NCI-H460 (cell line): ENCODE results near the gene PAPSS1. TPM values are rescaled to one million over a fixed set of nuclear protein-coding genes. Genes with fewer than 3 reads are reported as not detected.
"Not testable (repeated sequence)": the region's sequence is repeated elsewhere in the genome, so short reads cannot be mapped to it uniquely, and the experiment has no call there.

Source experiments
- DNase-seq: peaks from one replicate; pipeline ENCODE4 v3.0.0-alpha.2; 2016; ENCODE audit warnings: low read depth; ENCODE audit errors: extremely low read depth
- total RNA-seq: library from RNA; depleted of rRNA; stranded (reverse); fragments of >200 nt; shearing (Covaris generic); gene quantifications from 2 replicates; pipeline ENCODE4 v1.2.3, GENCODE V29; 2014

Gene PAPSS1
- total RNA-seq, 1 experiment from 2014 or later: 17.2 TPM

DNA sequence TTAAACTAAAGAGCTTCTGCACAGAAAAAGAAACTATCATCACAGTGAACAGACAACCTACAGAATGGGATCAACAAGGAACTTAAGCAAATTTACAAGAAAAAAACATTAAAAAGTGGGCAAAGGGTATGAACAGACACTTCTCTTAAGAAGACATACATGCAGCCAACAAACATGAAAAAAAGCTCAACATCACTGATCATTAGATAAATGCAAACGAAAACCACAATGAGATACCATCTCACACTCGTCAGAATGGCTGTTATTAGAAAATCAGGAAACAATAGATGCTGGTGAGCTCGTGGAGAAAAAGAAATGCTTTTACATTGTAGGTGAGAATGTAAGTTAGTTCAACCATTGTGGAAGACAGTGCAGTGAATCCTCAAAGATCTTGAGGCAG is 27.8 kb downstream of the PAPSS1 start:
- no peak for DNase-seq

DNA sequence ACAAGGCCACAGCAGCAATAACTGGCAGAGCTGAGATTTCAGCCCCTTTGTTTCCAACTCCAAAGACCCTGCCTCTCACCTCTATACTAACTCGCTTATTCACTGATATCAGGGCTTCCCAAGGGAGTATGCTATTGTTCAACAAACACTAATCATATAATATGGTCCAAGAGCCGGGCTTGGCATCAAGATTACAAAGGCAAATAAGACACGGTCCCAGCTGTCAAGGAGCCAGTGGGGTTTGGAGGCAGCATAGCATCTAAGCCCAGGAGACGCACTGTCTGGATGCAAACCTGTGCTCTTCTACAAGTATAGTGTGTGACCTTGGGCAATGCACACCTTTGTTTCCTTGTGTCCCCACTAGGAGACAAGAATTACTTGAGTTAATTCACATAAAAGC is 28.7 kb downstream of the PAPSS1 start:
- DNase-seq: no peak

DNA sequence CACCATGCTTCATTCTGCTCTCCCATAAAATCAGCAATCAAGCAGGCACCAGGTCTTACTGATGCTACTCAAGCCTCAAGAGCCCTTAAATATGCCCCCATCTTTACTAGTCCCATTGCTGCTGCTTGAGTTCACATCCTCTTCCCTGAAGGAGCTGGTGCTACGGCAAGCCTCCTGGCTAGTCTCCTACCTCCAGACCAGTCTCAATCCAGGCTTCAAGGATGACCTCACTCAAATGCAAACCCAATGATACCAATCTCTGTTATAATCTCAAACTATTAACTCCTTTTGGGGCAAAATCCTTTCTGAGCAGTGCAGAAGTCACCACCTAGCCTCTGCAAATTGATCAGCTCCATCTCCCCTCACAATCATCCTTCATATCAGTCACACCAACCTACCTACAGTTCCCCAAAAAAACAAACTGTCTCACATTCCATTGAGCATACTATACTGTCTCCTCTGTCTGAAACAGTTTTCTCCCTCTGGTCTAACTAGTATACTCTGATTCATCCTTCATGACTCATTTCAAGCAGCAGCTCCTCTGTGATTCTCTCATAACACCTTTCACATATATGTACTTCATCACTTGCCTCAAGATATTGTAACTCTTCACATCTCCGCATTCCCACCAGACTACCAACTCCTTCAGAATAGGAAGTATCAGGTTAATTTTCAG is 30.0 kb downstream of the PAPSS1 start:
- no peak for DNase-seq

- DNase-seq: no peak
Observed at GRCh38 chr4:107688421-107688820, 31.6 kb downstream of the PAPSS1 start.

DNA sequence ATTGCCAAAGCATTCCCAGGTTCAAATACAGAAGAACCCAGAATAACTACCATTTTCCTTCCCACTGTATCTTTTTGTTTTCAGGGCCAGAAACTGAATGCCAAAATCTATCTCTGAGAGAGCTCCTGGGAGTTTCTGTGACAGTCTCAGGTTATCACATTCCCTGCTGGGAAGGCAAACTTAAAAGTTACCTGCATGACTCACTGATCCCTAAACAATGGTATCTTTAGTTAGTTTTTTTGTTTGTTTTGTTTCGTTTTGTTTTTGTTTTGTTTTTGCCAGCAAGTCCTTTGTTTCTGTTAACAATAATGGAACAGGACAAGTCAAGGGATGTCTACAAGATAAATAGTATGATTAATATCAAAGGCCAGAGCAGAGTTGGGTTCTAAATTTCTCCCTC is 34.3 kb downstream of the PAPSS1 start:
- DNase-seq: no peak

DNA sequence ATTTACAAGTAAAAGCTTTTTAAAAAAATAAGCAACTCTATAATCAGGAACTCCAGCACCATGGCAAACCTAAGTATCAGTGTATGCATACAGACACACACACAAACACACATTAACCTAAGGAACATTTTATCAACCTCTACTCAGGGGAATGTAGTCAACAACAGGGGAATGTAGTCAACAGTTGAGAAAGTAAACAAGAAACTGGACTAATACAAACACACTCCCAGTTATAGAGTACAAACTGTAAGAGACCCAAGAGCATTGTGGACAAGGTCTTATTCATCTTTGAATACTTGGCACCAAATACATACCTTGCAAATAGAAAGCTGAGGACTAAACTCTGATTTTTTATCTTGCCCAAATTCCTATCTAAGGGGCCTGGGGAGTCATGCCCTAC is 36.2 kb downstream of the PAPSS1 start:
- DNase-seq: no peak

DNA sequence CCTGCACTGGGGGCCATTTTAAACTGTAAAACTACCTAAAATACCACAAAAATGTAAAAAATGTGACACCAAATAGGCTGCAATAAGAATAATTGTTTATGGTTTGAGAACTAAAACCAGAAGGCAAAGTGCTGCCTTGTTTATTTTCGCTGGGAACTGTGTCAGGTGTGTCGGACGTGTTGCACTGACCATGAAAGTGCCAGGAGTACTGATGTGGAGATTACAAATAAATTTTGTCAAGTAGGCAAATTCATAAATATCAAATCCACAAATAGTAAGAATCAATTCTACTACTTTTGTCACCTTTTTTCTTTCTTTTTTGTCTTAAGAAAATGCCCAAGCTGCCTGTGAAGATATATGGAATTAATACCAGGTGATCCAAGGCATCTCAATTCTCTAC is 37.7 kb downstream of the PAPSS1 start:
- DNase-seq: no peak

DNA sequence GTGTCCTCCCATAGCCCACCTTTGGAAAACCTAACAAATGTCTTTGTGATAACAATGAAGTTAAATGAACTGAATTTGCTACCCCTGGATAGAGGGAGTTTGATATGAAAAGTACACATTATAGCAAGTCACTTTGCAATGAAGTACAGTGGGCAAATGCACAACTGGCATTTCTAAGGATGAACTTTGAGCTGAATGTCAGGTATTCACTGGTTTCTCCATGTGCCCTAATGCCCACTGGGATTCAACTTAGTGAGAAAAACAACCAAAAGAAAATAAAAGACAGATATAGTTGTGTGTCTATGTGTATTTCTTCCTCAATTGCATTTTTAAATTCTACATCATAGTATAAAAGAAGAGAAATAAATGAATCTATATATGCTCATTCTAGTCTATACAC is 51.0 kb downstream of the PAPSS1 start:
- DNase-seq: no peak

DNA sequence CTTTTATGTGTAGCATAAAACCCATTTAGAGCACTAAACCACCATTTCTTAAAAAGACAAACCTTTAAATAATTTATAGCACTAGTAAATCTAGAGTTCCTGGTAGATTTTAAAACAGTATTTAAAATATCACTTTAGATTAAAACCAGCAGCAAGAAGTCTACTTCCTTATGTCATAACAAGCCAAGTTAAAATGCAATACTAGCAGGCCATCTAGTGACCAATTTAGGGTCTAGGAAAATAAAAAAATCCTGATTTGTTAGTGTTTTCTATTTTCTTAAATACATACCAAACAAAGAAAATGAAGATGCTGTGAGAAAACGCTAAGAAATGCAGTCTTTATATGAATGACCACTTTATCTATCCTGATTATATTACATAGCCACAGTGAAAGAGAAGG is 53.9 kb downstream of the PAPSS1 start:
- DNase-seq: no peak

GRCh38 chr4:107665001-107665400 is 55.0 kb downstream of the PAPSS1 start:
- no peak for DNase-seq

GRCh38 chr4:107658400-107659336 is 61.4 kb downstream of the PAPSS1 start:
- no peak for DNase-seq

GRCh38 chr4:107655289-107655688 is 64.7 kb downstream of the PAPSS1 start:
- DNase-seq: no peak

GRCh38 chr4:107654694-107655093 is 65.3 kb downstream of the PAPSS1 start:
- no peak for DNase-seq

DNA sequence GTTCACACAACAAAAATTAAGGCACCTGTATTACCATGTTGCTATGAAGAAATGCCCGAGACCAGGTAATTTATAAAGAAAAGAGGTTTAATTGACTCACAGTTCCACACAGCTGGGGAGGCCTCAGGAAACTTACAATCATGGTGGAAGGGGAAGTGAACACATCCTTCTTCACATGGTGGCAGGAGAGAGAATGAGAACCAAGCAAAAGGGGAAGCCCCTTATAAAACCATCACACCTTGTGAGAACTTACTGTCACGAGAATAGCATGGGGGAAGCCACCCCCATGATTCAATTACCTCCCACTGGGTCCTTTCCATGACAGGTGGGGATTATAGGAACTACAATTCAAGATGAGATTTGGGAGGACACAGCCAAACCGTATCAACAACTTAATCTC is 68.6 kb downstream of the PAPSS1 start:
- DNase-seq: not testable (repeated sequence)

DNA sequence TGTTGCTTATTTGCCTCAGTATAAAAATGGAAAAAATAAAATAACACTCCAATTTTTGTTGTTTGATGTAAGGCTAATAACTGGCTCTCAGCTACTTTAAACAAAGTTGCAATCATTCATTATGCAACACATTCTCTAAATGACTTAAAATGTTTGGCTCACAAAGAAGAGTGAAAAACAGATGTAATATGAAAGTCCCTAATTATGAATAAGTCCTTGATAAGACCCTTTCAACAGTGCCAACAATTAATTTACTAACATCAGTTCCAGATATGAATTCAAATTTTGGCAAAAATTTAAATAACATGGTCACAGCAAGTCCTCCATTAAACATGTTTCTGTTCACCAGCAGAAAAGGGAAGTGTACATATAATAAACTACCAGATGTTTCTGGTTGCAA is 69.8 kb downstream of the PAPSS1 start:
- no peak for DNase-seq

GRCh38 chr4:107648178-107648991 is 71.6 kb downstream of the PAPSS1 start:
- DNase-seq: no peak

DNA sequence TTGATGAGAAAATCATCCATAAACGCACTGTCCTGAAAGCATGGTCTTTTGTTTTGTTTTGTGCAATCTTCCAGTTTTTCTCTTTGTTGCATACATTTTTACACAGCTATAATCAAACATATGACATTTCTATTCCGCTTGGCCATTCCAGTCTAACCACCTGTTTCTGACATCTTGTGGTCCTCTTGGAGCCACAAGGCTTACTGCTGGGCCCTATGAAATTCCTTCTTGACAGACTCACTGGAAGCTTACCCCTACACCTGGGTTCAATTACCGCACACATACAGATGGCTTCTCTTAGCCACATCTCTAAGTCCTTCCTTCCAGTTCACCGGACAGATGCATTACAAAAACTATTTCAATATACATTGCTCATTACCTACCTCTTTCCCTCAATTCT is 72.4 kb downstream of the PAPSS1 start:
- no peak for DNase-seq

GRCh38 chr4:107645604-107646003 is 74.4 kb downstream of the PAPSS1 start:
- no peak for DNase-seq

- no peak for DNase-seq
Observed at GRCh38 chr4:107643021-107643420, 77.0 kb downstream of the PAPSS1 start.

DNA sequence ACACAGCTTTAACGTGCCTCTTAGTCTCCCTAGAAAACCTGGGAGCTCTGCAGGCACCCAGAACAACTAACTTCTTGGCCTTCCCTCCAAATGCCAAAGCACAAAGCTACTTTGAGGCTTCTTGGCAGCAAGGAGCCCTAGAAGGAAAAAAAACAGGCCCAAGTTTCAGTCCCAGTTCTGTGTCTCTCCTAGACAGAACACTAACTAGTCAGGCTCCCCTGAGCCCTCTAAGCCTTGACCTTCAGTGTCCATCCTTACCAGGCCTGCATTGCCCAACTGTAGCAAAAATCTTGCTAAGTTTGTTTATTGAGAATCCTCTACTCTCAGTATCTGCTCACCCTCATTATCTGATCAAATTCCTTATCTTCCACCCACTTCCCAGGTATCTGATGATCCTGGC is 79.2 kb downstream of the PAPSS1 start:
- no peak for DNase-seq

- no peak for DNase-seq
Observed at GRCh38 chr4:107640197-107640596, 79.8 kb downstream of the PAPSS1 start.
